Right atrium auricular region (tissue), 2 donors: ENCODE measurements around the gene MT1X. TPM values are rescaled to one million over a fixed set of nuclear protein-coding genes. Genes with fewer than 3 reads are reported as not detected.

Experiments used
- DNase-seq: peaks from one replicate; pipeline ENCODE4 v3.0.0-alpha.2; 2019; ENCODE audit warnings: low spot score
- H3K27ac ChIP-seq, 2 donors: fragments of 200-600 bp; sonication (generic); 1 replicate in 1 of 2; 2 replicates in 1 of 2; pipeline ENCODE4 v1.5.1; 2016 to 2019
- H3K27me3 ChIP-seq, 2 donors: fragments of 200-600 bp; sonication (generic); one replicate each; pipeline versions ENCODE4 v1.5.1 to v1.6.0; 2017 to 2019
- H3K36me3 ChIP-seq: fragments of 200-600 bp; sonication (generic); one replicate; pipeline ENCODE4 v1.5.1; 2016
- H3K4me1 ChIP-seq, 2 donors: fragments of 200-600 bp; sonication (generic); one replicate each; pipeline versions ENCODE4 v1.5.1 to v1.6.0; 2017 to 2019
- H3K4me3 ChIP-seq, 2 donors: fragments of 200-600 bp; sonication (generic); 1 replicate in 1 of 2; 2 replicates in 1 of 2; pipeline ENCODE4 v1.5.1; 2017 to 2019; ENCODE audit warnings: mild to moderate bottlenecking in 1 of 2, moderate library complexity in 1 of 2
- H3K9me3 ChIP-seq, 2 donors: fragments of 200-600 bp; sonication (generic); one replicate each; pipeline ENCODE4 v1.5.1; 2019
- total RNA-seq, 2 donors: library from RNA; depleted of rRNA; stranded (reverse); fragments of >200 nt; gene quantifications; one replicate each; pipeline ENCODE4 v1.1.0, GENCODE V29; 2016
- TF ChIP-seq, protein P1 (sequence below), 2 donors: fragments of 200-600 bp; sonication (generic); IDR thresholded peaks; one replicate each; pipeline ENCODE4 v1.5.1; 2019; ENCODE audit warnings: antibody characterized with exemption in 2 of 2

The MT1X gene
- total RNA-seq, 2 donors from 2014 or later, result 193 to 287 TPM

DNA sequence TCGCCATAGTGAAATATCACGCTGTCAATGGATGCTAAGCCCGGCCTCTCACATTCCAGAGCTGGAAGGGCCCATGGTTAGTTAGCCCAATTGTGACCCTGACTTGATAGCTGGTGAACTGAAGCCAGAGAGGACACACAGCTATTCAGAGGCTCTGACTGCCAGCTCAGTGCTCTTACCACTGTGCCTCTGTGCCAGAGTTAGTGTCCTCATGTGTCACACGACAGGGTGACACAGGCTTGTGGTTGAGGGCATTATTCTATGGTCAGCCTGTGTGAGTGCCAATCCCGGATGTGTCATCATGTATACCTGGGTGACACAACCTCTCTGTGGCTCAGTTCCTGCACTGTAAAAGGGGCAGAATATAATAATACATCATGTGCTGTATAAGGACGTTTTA, 2.5 kb upstream of the MT1X start:
- H3K27me3 ChIP-seq, result no peaks in the 10 kb centered on the region
- DNase-seq, result no peak
- no peak overlapping the region for H3K4me3 ChIP-seq
- peak overlapping the region; percentile 54 to 86 for H3K27ac ChIP-seq
- TF ChIP-seq, protein P1, sequence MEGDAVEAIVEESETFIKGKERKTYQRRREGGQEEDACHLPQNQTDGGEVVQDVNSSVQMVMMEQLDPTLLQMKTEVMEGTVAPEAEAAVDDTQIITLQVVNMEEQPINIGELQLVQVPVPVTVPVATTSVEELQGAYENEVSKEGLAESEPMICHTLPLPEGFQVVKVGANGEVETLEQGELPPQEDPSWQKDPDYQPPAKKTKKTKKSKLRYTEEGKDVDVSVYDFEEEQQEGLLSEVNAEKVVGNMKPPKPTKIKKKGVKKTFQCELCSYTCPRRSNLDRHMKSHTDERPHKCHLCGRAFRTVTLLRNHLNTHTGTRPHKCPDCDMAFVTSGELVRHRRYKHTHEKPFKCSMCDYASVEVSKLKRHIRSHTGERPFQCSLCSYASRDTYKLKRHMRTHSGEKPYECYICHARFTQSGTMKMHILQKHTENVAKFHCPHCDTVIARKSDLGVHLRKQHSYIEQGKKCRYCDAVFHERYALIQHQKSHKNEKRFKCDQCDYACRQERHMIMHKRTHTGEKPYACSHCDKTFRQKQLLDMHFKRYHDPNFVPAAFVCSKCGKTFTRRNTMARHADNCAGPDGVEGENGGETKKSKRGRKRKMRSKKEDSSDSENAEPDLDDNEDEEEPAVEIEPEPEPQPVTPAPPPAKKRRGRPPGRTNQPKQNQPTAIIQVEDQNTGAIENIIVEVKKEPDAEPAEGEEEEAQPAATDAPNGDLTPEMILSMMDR (IDR thresholded peaks at IDR 0.05), result no peak
- peaks cover 4% of the 10 kb centered on the region for H3K36me3 ChIP-seq
- H3K4me1 ChIP-seq, result peaks cover 0 to 46% of the 10 kb centered on the region in 2 donors
- no peaks in the 10 kb centered on the region for H3K9me3 ChIP-seq

DNA sequence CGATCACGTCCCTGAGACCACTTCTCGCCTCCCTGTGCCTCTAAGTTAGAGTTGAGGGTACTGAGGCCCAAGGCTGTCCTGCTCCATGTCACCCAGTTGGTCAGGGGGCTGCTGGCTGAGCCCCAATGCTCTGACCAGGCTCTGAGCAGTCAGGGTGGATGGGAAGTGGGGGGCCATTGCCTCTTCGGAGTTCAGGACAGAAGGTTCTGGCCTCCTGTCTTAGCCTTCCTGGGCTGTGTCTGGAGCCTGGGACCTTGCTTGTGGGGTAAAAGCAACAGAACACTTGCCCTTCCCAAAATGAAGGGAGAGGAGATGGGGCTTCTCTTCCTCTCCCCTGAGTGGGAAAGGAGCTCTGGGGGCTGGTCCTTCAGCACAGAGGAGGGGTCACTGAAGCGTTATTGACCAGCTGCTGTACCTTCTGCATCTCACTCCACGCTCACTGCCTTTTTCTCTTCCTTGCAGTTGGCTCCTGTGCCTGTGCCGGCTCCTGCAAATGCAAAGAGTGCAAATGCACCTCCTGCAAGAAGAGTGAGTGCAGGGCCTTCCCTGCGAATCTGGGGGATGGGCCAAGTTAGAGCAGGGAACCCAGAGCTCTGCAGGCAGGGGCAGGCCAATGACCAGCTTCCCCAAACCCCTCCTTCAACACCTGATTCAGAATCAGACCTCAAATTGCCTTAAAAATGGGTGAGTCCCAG, 580 bp downstream of the MT1X start:
- Histone ChIP-seq H3K27ac (peak overlapping the region; percentile 86 to 87), H3K9me3 (no peaks in the 10 kb centered on the region), H3K36me3 (peaks cover 4% of the 10 kb centered on the region), H3K4me3 (peak overlapping the region; percentile 59 to 60), H3K4me1 (peaks cover 0 to 40% of the 10 kb centered on the region in 2 donors), H3K27me3 (no peaks in the 10 kb centered on the region)
- DNase-seq, result no peak
- TF ChIP-seq, protein P1 (IDR thresholded peaks at IDR 0.05), result no peak

DNA sequence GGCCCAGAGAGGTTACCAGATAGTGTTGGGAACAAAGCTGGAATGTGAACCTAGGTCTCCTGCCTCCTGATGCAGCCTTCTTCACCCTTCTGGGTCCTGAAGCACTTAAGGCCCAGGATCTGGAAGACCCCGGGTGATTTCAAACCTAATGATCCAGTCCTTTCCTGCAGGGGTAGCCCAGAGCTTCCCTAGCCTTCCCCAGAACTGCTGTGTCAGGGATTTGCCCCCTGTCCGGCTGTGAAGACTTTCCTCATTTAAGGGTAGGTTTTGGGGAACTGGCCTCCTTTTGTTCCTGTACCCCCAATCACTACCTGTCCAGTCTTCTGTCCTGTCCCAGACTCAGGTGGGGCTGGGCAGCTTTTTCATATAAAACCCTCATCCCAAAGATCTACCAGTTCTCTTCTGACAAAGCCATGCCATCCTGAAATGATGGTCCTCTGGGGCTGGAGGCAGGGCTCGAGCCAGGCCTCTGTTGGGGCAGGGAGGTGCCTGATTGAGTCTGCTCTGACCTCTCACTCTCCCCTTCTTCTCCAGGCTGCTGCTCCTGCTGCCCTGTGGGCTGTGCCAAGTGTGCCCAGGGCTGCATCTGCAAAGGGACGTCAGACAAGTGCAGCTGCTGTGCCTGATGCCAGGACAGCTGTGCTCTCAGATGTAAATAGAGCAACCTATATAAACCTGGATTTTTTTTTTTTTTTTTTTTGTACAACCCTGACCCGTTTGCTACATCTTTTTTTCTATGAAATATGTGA, 1.3 kb downstream of the MT1X start:
- TF ChIP-seq, protein P1 (IDR thresholded peaks at IDR 0.05), result no peak
- Histone ChIP-seq H3K9me3 (no peaks in the 10 kb centered on the region), H3K27me3 (no peaks in the 10 kb centered on the region), H3K27ac (peak overlapping the region; percentile 86 to 87), H3K4me3 (peak overlapping the region; percentile 59 to 60), H3K4me1 (peaks cover 0 to 40% of the 10 kb centered on the region in 2 donors), H3K36me3 (peaks cover 4% of the 10 kb centered on the region)
- DNase-seq, result no peak

DNA sequence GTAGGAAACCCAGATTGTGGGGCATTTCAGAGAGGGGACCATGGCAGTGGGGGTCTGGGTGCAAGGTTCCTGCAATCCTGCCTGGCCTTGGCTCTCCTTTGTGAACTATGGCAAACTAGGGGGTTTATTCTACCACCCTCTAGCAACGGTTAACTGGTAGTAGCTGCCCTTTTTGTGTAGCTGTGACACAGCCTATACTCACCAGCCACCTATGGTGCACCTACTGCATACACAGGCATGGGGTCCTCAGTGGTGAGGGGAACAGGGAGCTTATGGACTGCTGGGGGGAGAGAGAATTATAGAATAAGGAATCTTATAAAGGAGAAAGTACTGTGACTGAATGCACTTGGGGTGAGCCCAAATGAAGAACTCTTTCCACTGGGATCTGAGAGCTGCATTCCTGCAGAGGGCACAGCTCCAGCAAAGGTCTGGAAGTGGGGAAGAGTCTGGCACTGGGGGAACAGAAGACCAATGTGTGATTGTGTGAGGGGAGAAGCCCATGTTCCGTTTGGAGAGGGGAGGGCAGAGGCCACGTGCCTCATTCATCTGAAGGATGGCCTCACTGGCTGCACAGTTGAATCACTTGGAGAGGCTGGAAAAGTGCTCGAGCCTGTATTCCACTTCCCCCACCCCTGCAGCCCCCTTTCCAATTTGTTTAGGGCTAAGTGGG, 2.1 kb downstream of the MT1X start:
- peaks cover 0 to 40% of the 10 kb centered on the region in 2 donors for H3K4me1 ChIP-seq
- TF ChIP-seq, protein P1 (IDR thresholded peaks at IDR 0.05), result no peak
- peak overlapping the region; percentile 86 to 87 for H3K27ac ChIP-seq
- no peaks in the 10 kb centered on the region for H3K27me3 ChIP-seq
- peaks cover 4% of the 10 kb centered on the region for H3K36me3 ChIP-seq
- peak overlapping the region; percentile 59 to 60 for H3K4me3 ChIP-seq
- no peak for DNase-seq
- no peaks in the 10 kb centered on the region for H3K9me3 ChIP-seq

DNA sequence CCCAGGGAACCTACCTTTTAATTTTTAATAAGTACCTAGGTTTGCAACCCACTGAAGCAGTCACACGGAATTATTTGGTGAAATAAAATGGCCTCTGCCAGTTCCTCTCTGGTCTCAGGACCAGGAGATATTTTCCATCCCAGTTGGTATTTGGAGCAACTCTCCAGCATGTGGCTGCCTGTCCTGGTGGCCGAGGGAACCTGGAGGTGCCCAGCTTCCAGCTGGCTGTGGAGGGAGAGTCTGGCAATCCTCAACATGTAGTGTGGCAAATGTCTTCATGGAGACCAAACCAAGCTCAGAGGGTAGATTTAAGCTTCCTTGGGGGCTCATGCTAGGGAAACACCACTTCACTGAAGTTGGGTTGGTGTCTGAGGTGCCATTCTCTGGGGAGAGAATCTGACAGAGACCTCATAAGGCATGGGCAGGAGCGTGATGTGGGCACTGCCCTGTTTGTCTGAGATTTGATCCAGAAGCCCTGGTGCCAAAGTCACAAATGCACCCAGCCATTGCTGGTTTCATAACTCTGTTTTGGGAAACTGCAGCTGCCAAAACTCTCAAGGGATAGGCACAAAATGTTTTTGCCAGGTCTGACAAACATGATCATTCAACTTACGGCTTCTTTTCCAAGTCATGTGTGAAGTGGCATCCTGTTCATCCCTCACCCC, 2.8 kb downstream of the MT1X start:
- peaks cover 0 to 36% of the 10 kb centered on the region in 2 donors for H3K4me1 ChIP-seq
- TF ChIP-seq, protein P1 (IDR thresholded peaks at IDR 0.05), result no peak

More for the DNA sequence above, 2.8 kb downstream of the MT1X start:
- no peak for DNase-seq
- Histone ChIP-seq H3K27ac (peak overlapping the region; percentile 86 to 87), H3K9me3 (no peaks in the 10 kb centered on the region), H3K36me3 (peaks cover 4% of the 10 kb centered on the region), H3K4me3 (no peak overlapping the region), H3K27me3 (no peaks in the 10 kb centered on the region)
